ENCODE results near the gene PAX4.

DNA sequence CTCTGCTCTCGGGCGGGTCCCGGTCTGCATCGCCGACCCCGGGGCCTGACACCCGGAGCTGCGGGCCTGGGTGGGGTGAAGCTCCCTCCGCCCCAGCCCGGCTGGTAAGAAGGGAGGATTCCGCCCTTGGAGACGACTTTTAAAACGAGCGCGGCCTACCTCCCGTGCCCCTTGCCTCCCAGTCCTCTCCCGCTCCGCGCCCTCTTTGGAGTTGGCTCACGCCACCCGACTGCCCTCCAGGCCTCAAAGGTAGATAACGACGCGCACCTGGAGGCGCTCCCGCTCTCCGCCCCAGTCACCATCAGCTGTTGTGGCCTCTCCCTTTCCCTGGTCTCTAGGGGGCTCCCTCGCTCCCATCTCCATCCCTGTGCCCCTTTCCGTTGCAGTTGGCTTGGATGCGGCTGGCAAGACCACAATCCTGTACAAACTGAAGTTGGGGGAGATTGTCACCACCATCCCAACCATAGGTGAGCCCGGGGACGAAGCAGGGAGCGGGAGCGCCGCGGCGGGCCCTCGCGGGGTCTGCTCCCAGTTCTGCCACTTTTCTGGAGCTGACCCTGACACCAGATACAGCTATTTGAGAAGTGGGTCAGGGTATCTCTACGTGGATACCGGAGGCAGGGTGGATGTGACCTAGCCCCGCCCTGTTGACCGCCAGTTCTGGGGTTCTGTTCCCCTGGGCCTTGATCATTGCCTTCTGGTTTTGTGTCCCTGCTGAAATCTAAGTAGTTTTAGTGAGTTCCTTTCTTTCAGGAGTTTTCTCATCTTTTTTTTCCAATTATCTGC is 29.1 kb downstream of the PAX4 start:
- TF ChIP-seq, protein P1, sequence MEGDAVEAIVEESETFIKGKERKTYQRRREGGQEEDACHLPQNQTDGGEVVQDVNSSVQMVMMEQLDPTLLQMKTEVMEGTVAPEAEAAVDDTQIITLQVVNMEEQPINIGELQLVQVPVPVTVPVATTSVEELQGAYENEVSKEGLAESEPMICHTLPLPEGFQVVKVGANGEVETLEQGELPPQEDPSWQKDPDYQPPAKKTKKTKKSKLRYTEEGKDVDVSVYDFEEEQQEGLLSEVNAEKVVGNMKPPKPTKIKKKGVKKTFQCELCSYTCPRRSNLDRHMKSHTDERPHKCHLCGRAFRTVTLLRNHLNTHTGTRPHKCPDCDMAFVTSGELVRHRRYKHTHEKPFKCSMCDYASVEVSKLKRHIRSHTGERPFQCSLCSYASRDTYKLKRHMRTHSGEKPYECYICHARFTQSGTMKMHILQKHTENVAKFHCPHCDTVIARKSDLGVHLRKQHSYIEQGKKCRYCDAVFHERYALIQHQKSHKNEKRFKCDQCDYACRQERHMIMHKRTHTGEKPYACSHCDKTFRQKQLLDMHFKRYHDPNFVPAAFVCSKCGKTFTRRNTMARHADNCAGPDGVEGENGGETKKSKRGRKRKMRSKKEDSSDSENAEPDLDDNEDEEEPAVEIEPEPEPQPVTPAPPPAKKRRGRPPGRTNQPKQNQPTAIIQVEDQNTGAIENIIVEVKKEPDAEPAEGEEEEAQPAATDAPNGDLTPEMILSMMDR (IDR thresholded peaks at IDR 0.05) = peak; percentile 70
- TF ChIP-seq EZH2 (IDR thresholded peaks at IDR 0.05) = no peak
- TF ChIP-seq EZH2phosphoT487 (IDR thresholded peaks at IDR 0.05) = no peak

Data from neural progenitor cell (in vitro differentiated cells).